ENCODE measurements around the gene PCDHB2. TPM values are rescaled to one million over a fixed set of nuclear protein-coding genes. Genes with fewer than 3 reads are reported as not detected.
"Not testable (repeated sequence)": the region's sequence is repeated elsewhere in the genome, so short reads cannot be mapped to it uniquely, and the experiment has no call there.

Gene PCDHB2
- total RNA-seq, 1 donor, result 0.10 TPM

DNA sequence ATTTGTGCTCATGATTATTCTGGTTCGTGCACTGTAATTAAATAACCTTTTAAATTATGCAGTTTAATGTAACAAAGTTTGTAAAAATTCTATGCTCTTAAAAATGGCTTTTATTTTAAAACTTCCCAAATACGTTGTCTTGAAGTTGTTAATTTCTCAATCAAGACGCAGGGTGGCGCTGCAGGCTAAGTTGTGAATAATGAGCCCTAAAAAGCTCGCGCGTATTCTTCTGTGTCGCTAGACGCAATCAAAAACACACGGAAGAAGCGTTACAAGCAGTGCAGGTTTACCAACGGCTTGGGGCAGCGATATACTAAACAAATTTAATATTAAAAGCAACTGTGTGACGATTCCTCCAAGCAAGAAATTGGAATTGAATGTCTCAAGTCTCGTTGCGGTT, 27.1 kb downstream of the PCDHB2 start, which contains the start of gene PCDHB4:
PCDHB4 (plus strand) TSS at position 256 of the 400 bp plus-strand sequence. CDS start 181 bp downstream, outside the sequence.
- no peaks in the 10 kb centered on the region for H3K4me1 ChIP-seq (ENCODE audit: insufficient read depth, low read length)
- no peak within 1 kb of the TSS for H3K4me3 ChIP-seq (ENCODE audit: low read length)
- H3K9me3 ChIP-seq (ENCODE audit: low read depth, low read length), result peaks cover 3% of the 10 kb centered on the region
- H3K27me3 ChIP-seq (ENCODE audit: insufficient read depth, low read length), result peaks cover 15% of the 10 kb centered on the region

DNA sequence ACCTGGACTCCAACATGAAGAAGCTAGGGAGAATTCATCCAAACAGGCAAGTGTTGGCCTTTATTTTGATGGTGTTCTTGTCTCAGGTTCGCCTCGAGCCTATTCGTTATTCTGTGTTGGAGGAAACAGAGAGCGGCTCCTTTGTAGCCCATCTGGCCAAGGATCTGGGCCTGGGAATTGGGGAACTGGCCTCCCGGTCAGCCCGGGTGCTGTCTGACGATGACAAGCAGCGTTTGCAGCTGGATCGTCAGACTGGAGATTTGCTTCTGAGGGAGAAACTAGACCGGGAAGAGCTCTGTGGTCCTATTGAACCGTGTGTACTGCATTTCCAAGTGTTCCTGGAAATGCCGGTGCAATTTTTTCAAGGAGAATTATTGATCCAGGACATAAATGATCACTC, 27.6 kb downstream of the PCDHB2 start:
- H3K9me3 ChIP-seq (ENCODE audit: low read depth, low read length), result no peaks in the 10 kb centered on the region

DNA sequence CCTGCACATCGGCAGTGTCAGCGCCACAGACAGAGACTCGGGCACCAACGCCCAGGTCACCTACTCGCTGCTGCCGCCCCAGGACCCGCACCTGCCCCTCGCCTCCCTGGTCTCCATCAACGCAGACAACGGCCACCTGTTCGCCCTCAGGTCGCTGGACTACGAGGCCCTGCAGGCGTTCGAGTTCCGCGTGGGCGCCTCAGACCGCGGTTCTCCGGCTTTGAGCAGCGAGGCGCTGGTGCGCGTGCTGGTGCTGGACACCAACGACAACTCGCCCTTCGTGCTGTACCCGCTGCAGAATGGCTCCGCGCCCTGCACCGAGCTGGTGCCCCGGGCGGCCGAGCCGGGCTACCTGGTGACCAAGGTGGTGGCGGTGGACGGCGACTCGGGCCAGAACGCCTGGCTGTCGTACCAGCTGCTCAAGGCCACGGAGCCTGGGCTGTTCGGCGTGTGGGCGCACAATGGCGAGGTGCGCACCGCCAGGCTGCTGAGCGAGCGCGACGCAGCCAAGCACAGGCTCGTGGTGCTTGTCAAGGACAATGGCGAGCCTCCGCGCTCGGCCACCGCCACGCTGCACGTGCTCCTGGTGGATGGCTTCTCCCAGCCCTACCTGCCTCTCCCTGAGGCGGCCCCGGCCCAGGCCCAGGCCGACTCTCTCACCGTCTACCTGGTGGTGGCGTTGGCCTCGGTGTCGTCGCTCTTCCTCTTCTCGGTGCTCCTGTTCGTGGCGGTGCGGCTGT, 29.2 kb downstream of the PCDHB2 start:
- H3K4me1 ChIP-seq (ENCODE audit: insufficient read depth, low read length); H3K4me3 ChIP-seq (ENCODE audit: low read length); H3K9me3 ChIP-seq (ENCODE audit: low read depth, low read length): not testable (repeated sequence)
- peaks cover 15% of the 10 kb centered on the region for H3K27me3 ChIP-seq (ENCODE audit: insufficient read depth, low read length)

More for the DNA sequence above, 27.6 kb downstream of the PCDHB2 start:
- H3K4me1 ChIP-seq (ENCODE audit: insufficient read depth, low read length), result no peaks in the 10 kb centered on the region
- H3K27me3 ChIP-seq (ENCODE audit: insufficient read depth, low read length), result peaks cover 15% of the 10 kb centered on the region
- no peak overlapping the region for H3K4me3 ChIP-seq (ENCODE audit: low read length)

- H3K4me3 ChIP-seq (ENCODE audit: low read length), result no peak overlapping the region
- H3K4me1 ChIP-seq (ENCODE audit: insufficient read depth, low read length), result no peaks in the 10 kb centered on the region
- peaks cover 12% of the 10 kb centered on the region for H3K27me3 ChIP-seq (ENCODE audit: insufficient read depth, low read length)
Measured at GRCh38 chr5:141127305-141127704, 32.9 kb downstream of the PCDHB2 start.

DNA sequence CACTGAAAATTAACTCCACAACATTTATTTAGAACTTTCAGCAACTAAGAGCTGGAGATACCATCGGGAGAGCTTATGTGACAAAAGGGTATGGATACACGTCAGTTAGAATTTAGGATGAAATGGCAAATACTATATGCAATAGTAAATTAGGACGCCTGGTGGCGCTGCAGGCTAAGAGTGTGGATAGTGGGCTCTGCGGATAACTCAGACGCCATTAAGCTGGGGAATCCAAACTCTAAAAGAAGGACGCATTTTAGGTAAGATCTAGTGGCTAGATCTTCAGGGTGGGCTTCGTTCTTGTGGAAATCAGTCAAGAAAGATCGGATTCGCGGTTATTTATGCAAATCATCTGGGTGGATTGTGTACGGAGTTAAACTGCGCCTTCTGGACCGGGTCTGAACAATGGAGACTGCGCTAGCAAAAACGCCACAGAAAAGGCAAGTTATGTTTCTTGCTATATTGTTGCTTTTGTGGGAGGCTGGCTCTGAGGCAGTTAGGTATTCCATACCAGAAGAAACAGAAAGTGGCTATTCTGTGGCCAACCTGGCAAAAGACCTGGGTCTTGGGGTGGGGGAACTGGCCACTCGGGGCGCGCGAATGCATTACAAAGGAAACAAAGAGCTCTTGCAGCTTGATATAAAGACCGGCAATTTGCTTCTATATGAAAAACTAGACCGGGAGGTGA, 40.8 kb downstream of the PCDHB2 start, which contains the start of gene PCDHB5:
PCDHB5 (plus strand) TSS at position 177 of the 688 bp plus-strand sequence; CDS start at position 406, 229 bp downstream.
- Histone ChIP-seq H3K4me1 (ENCODE audit: insufficient read depth, low read length) (no peaks in the 10 kb centered on the region), H3K27me3 (ENCODE audit: insufficient read depth, low read length) (peaks cover 12% of the 10 kb centered on the region), H3K9me3 (ENCODE audit: low read depth, low read length) (peaks cover 16% of the 10 kb centered on the region), H3K4me3 (ENCODE audit: low read length) (no peak within 1 kb of the TSS)

More at GRCh38 chr5:141127305-141127704, 32.9 kb downstream of the PCDHB2 start:
- no peaks in the 10 kb centered on the region for H3K9me3 ChIP-seq (ENCODE audit: low read depth, low read length)

GRCh38 chr5:141135718-141136266, 41.4 kb downstream of the PCDHB2 start:
- Histone ChIP-seq H3K4me1 (ENCODE audit: insufficient read depth, low read length) (no peaks in the 10 kb centered on the region), H3K27me3 (ENCODE audit: insufficient read depth, low read length) (peaks cover 10% of the 10 kb centered on the region), H3K4me3 (ENCODE audit: low read length) (no peak overlapping the region), H3K9me3 (ENCODE audit: low read depth, low read length) (peaks cover 16% of the 10 kb centered on the region)

DNA sequence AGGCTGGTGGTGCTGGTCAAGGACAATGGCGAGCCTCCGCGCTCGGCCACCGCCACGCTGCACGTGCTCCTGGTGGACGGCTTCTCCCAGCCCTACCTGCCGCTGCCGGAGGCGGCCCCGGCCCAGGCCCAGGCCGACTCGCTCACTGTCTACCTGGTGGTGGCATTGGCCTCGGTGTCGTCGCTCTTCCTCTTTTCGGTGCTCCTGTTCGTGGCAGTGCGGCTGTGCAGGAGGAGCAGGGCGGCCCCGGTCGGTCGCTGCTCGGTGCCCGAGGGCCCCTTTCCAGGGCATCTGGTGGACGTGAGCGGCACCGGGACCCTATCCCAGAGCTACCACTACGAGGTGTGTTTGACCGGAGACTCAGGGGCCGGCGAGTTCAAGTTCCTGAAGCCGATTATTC, 42.9 kb downstream of the PCDHB2 start:
- H3K27me3 ChIP-seq (ENCODE audit: insufficient read depth, low read length); H3K4me1 ChIP-seq (ENCODE audit: insufficient read depth, low read length); H3K4me3 ChIP-seq (ENCODE audit: low read length): not testable (repeated sequence)
- H3K9me3 ChIP-seq (ENCODE audit: low read depth, low read length), result peaks cover 16% of the 10 kb centered on the region

Other genes with a start within 250 kb of the PCDHB2 start
- not detected for gene PCDHA9, start 246.2 kb upstream of the PCDHB2 start, total RNA-seq
- gene PCDHA10, start 238.7 kb upstream of the PCDHB2 start, total RNA-seq, result not detected
- 0.10 TPM for gene PCDHA11, start 225.7 kb upstream of the PCDHB2 start, total RNA-seq
- not detected for gene PCDHA12, start 219.3 kb upstream of the PCDHB2 start, total RNA-seq
- gene PCDHA13, start 212.5 kb upstream of the PCDHB2 start, total RNA-seq, result not detected
- gene PCDHAC1, start 168.3 kb upstream of the PCDHB2 start, total RNA-seq, result not detected
- gene PCDHAC2, start 128.1 kb upstream of the PCDHB2 start, total RNA-seq, result not detected
- gene PCDHB1, start 43.2 kb upstream of the PCDHB2 start, total RNA-seq, result under 0.01 TPM
- gene PCDHB3, start 5.9 kb downstream of the PCDHB2 start, total RNA-seq, result under 0.01 TPM
- gene PCDHB4, start 27.2 kb downstream of the PCDHB2 start, total RNA-seq, result not detected
- 0.10 TPM for gene PCDHB5, start 40.6 kb downstream of the PCDHB2 start, total RNA-seq
- not detected for gene PCDHB6, start 55.4 kb downstream of the PCDHB2 start, total RNA-seq
- gene PCDHB7, start 78.0 kb downstream of the PCDHB2 start, total RNA-seq, result under 0.01 TPM
- not detected for gene PCDHB8, start 83.2 kb downstream of the PCDHB2 start, total RNA-seq
- not detected for gene PCDHB16, start 87.8 kb downstream of the PCDHB2 start, total RNA-seq
- gene PCDHB9, start 92.5 kb downstream of the PCDHB2 start, total RNA-seq, result 0.31 TPM
- gene PCDHB10, start 97.7 kb downstream of the PCDHB2 start, total RNA-seq, result not detected
- not detected for gene PCDHB11, start 105.0 kb downstream of the PCDHB2 start, total RNA-seq
- gene PCDHB12, start 114.1 kb downstream of the PCDHB2 start, total RNA-seq, result not detected
- not detected for gene PCDHB13, start 119.3 kb downstream of the PCDHB2 start, total RNA-seq
- gene PCDHB14, start 128.7 kb downstream of the PCDHB2 start, total RNA-seq, result not detected
- gene PCDHB15, start 150.8 kb downstream of the PCDHB2 start, total RNA-seq, result not detected
- gene SLC25A2, start 209.4 kb downstream of the PCDHB2 start, total RNA-seq, result 0.73 TPM
- 76.5 TPM for gene TAF7, start 226.2 kb downstream of the PCDHB2 start, total RNA-seq
- not detected for gene PCDHGA1, start 235.9 kb downstream of the PCDHB2 start, total RNA-seq
- gene PCDHGA2, start 244.1 kb downstream of the PCDHB2 start, total RNA-seq, result not detected
- 0.10 TPM for gene PCDHGA3, start 249.2 kb downstream of the PCDHB2 start, total RNA-seq